KOPT-K1 (cell line): Measurements from ENCODE around the gene CIZ1.
"Not testable (repeated sequence)": the region's sequence is repeated elsewhere in the genome, so short reads cannot be mapped to it uniquely, and the experiment has no call there.

ENCODE experiments used
- H3K27ac ChIP-seq: fragments of 200-600 bp; sonication (generic); 2 replicates; pipeline ENCODE4 v1.5.1; 2016; ENCODE audit warnings: antibody characterized with exemption, mild to moderate bottlenecking, low read depth, low read length; ENCODE audit not compliant: poor library complexity, severe bottlenecking
- H3K36me3 ChIP-seq: fragments of 200-600 bp; sonication (generic); 2 replicates; pipeline ENCODE4 v1.5.1; 2017; ENCODE audit warnings: antibody characterized with exemption, mild to moderate bottlenecking, low read length, moderate library complexity; ENCODE audit not compliant: insufficient read depth
- H3K9me3 ChIP-seq: fragments of 200-600 bp; sonication (generic); 2 replicates; pipeline ENCODE4 v1.5.1; 2017; ENCODE audit warnings: antibody characterized with exemption, low read length, mild to moderate bottlenecking; ENCODE audit not compliant: insufficient read depth, poor library complexity, severe bottlenecking

The CIZ1 gene

DNA sequence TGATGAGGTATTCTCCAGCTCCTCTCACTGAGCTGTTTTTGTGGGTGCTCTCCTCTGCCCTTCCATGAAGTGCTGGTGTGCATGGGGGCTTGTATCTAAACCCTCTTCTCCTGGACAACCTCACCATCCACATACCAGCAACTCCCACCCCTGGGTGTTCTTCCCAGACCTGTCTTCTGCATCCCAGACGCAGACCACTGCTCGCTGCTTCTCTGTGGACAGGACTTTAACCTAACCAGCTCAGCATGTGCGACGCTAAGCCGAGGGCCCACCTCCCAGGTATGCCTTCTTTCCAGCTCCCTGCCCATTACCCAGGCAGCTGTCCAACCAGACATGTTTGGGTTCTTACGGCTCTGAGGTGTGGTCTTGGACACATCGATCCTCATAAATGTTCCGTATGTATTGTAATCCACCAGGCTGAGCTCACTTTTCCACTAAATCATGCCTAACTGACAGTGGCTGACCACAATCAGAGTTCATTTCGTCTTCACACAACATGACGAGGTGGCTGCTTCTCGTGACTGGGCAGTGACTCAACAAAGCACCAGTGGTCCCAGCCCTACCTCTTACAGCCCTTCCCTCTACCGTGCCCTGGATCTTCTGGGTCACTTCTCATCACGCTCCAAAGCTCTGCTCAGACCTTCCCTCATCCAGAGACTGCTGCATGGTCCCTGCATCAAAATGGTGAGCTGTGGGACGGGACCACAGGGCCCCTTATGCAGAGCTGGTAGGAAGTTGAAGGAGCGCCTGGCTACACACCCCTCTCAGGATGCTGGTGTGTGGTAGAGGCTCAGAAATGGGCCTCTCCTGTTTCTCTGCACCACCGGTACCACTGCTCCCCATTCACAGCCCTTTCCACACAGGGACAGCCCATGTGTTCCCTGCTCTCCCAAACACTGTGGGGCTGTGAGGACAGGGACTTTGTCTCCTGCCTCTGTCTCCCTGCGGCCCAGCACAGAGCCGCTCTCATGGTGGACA, 54.3 kb downstream of the CIZ1 start:
- no peaks in the 10 kb centered on the region for H3K36me3 ChIP-seq
- H3K27ac ChIP-seq: no peak overlapping the region
- H3K9me3 ChIP-seq: no peaks in the 10 kb centered on the region

- H3K27ac ChIP-seq, H3K9me3 ChIP-seq, H3K36me3 ChIP-seq: not testable (repeated sequence)
Observed at GRCh38 chr9:128135561-128135960, 55.8 kb downstream of the CIZ1 start.

DNA sequence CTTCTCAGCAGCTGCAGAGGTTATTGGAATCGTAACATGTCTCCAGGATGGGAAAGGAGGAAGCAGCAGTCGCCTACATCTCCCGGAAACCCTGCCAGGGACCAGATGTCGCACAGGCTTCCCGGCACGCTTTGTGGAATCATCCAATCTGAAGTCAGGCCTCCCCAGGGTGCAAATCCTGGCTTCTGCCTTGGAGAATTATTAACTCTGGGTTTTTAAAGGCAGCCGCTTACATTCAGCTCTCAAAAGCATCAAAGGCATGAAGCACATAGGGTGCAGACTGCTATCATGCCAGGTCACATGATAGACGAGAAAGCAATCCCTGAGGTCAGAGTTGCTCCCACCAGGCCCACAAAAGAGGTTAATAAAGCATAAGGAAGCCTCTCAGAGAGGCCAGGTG, 59.2 kb downstream of the CIZ1 start:
- not testable (repeated sequence) for H3K9me3 ChIP-seq, H3K36me3 ChIP-seq, H3K27ac ChIP-seq

- not testable (repeated sequence) for H3K36me3 ChIP-seq, H3K9me3 ChIP-seq, H3K27ac ChIP-seq
Observed at GRCh38 chr9:128131346-128131745, 60.0 kb downstream of the CIZ1 start.

DNA sequence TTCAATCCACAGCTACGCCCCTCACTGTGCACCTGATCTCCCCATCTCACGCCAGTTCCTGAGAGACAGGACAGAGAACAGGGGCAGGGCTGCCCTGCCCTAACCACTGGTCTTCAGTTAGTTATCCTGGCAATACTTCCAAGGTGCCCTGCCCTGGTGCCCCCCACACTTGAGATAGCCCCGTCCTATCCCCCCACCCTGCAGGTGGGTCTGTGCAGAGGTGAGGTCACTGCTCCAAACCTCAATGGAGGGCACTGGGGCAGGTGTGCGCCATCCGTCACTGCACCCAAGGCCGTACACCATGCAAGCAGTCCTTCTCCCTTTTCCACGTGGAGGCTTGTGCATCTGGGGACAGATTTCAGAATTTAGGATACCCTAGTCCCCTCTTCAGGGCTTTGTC, 60.7 kb downstream of the CIZ1 start:
- not testable (repeated sequence) for H3K9me3 ChIP-seq, H3K27ac ChIP-seq, H3K36me3 ChIP-seq

DNA sequence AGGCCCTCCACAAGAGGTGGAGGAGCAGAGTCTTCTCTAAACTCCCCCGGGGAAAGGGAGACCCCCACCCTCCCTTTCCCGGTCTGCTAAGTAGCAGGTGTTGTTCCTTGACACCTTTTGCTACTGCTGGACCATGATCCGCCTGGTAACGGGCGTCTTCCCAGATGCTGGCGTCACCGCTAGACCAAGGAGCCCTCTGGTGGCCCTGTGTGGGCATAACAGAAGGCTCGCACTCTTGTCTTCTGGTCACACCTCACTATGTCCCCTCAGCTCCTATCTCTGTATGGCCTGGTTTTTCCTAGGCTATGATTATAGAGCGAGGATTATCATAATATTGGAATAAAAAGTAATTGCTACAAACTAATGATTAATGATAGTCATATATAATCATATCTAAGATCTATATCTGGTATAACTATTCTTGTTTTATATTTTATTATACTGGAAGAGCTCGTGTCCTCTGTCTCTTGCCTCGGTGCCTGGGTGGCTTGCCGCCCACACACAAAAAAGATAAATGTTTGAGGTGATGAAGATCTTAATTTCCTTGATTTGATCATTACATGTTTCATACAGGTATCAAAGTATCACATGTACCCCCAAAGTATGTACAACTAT, 61.3 kb downstream of the CIZ1 start:
- not testable (repeated sequence) for H3K36me3 ChIP-seq, H3K27ac ChIP-seq, H3K9me3 ChIP-seq

DNA sequence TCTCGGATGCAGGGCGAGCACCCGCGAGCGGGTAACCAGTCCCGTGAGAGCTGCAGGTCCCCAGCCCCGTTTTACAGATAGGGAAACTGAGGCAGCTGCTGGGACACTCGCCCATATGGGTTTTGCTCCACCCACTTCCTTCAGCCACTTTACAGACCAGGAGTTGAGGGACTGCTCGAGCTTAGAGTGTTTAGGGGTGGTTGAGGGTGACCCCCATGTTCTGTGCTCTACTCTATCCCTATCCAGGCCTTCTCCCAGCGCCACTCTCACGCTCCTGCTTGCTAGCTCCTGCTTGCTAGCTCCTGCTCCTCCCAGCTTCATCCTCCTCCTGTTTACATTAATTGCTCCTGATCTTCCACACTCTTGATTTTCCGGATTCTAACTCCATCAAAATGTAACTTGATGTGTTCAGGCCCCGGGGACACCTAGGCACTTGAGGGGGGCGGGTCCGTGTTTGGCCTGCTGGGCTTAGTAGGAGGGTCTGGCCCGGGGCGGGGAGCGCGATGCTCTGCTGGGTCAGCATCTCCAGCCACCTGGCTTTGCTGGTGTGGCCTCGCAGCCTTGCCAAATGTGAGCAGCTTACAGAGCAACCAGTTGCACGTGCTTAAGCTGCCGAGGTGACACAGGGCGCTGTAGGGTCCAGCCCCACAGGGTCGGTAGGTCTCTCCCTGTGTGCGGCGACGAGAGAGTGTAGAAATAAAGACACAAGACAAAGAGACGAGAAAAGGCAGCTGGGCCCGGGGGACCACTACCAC, 62.4 kb downstream of the CIZ1 start:
- peak overlapping the region; percentile 95 for H3K27ac ChIP-seq
- no peaks in the 10 kb centered on the region for H3K9me3 ChIP-seq
- H3K36me3 ChIP-seq: peaks cover 21% of the 10 kb centered on the region; the same call in 1 of the 2 replicates

GRCh38 chr9:128127990-128128835, 63.2 kb downstream of the CIZ1 start:
- no peaks in the 10 kb centered on the region for H3K9me3 ChIP-seq
- H3K27ac ChIP-seq: peak overlapping the region; percentile 95
- H3K36me3 ChIP-seq: peaks cover 27% of the 10 kb centered on the region; the same call in 1 of the 2 replicates

DNA sequence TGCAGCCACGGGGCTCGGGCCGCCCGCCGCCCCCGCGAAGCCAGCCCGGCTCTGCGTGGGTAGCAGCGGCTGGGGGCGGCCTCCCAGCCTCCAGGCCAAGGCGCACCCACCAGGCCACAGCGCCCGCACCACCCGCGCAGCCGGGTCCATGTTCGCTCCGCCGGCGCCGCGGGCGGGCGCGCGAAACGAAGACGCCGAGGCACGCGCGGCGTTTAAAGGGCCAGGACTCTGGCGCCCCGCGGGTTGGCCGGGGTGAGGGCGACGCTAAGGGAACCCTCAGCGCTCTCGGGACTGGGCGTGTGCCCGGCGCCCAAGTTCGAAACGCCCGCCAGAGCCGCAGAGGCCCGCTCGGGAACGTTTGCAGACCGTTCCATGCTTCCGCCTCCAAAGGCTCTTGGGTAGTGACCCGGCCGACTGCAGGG, 63.8 kb downstream of the CIZ1 start, which contains the start of gene PTGES2:
Gene PTGES2, minus strand, starts transcription at position 162 of the 422 bp plus-strand sequence. Its CDS starts 12 bp downstream, at position 150.
- Histone ChIP-seq H3K27ac (peak within 1 kb of the TSS; percentile 95), H3K36me3 (peaks cover 34% of the 10 kb centered on the region; the same call in 1 of the 2 replicates), H3K9me3 (no peaks in the 10 kb centered on the region)

- peaks cover 52% of the 10 kb centered on the region; the same call in 1 of the 2 replicates for H3K36me3 ChIP-seq
- peak overlapping the region; percentile 9 for H3K27ac ChIP-seq
- no peaks in the 10 kb centered on the region for H3K9me3 ChIP-seq
Observed at GRCh38 chr9:128125580-128126354, 65.6 kb downstream of the CIZ1 start.

- peaks cover 59% of the 10 kb centered on the region; the same call in 1 of the 2 replicates for H3K36me3 ChIP-seq
- no peak overlapping the region for H3K27ac ChIP-seq
Observed at GRCh38 chr9:128124873-128125579, 66.3 kb downstream of the CIZ1 start.

GRCh38 chr9:128124451-128124850, 66.9 kb downstream of the CIZ1 start:
- Histone ChIP-seq H3K36me3 (peaks cover 60% of the 10 kb centered on the region; the same call in 1 of the 2 replicates), H3K27ac (no peak overlapping the region), H3K9me3 (no peaks in the 10 kb centered on the region)

More at GRCh38 chr9:128124873-128125579, 66.3 kb downstream of the CIZ1 start:
- no peaks in the 10 kb centered on the region for H3K9me3 ChIP-seq

DNA sequence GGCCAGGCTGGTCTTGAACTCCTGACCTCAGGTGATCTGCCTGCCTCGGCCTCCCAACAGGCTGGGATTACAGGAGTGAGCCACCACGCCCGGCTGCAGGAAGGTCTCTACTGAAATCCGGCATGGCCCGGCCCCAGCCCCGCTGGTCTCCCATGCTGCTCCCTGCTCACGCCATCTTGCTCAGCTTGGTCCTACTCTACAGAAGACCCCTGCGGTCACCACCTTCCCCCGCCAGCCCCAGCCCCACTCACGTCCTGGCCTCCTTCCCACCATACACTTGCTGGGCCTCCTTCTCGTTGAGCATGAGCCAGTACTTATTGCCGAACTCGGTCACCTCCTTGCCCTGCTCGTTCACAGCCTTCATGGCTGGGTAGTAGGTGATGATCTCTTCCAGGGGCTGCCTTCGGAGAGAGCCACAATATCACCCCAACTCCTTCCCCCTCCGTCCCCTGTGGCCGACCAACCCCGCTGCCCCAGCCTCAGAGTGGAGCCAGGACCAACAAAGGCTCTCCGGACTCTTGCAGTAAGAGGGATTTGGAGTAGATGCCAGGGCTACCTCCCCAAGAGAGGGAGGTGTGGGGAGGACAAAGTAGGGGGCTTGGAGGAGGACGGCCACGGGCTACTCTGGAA, 67.8 kb downstream of the CIZ1 start:
- no peak overlapping the region for H3K27ac ChIP-seq
- peaks cover 60% of the 10 kb centered on the region; the same call in 1 of the 2 replicates for H3K36me3 ChIP-seq
- H3K9me3 ChIP-seq: no peaks in the 10 kb centered on the region
